GM20000 (cell line): ENCODE measurements around the gene TMEM154.

Experiments
- DNase-seq: peaks from one replicate; pipeline ENCODE4 v3.0.0; 2012; ENCODE audit warnings: low spot score
- TF ChIP-seq, protein P1 (sequence below): IDR thresholded peaks from 2 replicates; pipeline ENCODE4 v1.5.1; 2012; ENCODE audit warnings: mild to moderate bottlenecking, control low read depth; ENCODE audit errors: extremely low read depth, missing control alignments

Gene TMEM154

DNA sequence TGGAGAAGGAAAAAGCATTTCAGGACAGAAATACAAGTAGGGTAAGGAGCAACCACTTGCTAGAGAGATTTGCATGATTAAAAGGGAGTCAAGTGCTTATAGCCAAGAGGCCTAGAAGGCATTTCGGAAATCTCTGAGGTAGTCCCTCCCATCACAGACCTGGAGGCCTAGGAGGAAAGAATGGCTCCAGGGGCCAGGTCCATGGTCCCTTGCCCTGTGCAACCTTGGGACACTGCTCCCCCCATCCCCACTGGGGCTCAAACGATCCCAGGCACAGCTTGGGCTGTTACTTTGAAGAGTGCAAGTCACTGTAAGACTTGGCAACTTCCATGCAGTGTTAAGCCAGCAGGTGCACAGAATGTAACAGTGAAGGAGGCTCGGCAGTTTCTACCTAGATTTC is 92.7 kb downstream of the TMEM154 start:
- no peak for DNase-seq
- TF ChIP-seq, protein P1, sequence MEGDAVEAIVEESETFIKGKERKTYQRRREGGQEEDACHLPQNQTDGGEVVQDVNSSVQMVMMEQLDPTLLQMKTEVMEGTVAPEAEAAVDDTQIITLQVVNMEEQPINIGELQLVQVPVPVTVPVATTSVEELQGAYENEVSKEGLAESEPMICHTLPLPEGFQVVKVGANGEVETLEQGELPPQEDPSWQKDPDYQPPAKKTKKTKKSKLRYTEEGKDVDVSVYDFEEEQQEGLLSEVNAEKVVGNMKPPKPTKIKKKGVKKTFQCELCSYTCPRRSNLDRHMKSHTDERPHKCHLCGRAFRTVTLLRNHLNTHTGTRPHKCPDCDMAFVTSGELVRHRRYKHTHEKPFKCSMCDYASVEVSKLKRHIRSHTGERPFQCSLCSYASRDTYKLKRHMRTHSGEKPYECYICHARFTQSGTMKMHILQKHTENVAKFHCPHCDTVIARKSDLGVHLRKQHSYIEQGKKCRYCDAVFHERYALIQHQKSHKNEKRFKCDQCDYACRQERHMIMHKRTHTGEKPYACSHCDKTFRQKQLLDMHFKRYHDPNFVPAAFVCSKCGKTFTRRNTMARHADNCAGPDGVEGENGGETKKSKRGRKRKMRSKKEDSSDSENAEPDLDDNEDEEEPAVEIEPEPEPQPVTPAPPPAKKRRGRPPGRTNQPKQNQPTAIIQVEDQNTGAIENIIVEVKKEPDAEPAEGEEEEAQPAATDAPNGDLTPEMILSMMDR = no peak

DNA sequence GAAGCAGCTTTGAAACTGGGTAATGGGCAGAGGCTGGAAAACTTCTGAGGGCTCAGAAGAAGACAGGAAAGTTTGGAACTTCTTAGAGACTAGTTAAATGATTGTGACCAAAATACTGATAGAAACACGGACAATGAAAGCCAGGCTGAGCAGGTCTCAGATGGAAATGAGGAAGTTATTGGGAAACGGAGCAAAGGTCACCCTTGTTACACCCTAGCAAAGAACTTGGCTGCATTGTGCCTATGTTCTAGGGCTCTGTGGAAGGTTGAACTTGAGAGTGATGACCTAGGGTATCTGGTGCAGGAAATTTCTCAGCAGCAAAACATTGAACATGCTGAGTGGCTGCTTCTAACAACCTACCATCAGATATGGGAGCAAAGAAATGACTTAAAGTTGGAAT is 93.1 kb downstream of the TMEM154 start:
- TF ChIP-seq, protein P1 = no peak
- DNase-seq = no peak

DNA sequence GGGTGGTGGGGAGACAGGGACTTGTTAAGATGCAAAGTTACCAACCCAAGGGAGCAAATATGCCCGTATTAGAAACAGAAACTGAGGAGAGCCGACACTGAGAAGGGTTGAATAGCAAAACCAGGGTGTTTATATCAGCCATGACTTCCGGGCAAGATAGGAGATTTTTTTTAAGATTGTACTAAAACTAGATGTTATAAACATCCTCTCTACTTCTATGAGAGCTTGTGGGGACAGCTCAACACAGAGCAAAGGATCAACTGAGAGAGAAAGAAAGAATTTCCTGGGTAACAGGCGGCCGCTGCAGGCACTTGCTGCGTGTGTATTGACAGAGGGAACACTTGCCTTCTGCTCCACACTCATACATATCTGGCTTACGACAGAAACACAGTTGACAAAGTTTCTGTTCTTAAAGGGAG is 94.8 kb downstream of the TMEM154 start:
- DNase-seq = peak; percentile 38
- TF ChIP-seq, protein P1 = no peak

DNA sequence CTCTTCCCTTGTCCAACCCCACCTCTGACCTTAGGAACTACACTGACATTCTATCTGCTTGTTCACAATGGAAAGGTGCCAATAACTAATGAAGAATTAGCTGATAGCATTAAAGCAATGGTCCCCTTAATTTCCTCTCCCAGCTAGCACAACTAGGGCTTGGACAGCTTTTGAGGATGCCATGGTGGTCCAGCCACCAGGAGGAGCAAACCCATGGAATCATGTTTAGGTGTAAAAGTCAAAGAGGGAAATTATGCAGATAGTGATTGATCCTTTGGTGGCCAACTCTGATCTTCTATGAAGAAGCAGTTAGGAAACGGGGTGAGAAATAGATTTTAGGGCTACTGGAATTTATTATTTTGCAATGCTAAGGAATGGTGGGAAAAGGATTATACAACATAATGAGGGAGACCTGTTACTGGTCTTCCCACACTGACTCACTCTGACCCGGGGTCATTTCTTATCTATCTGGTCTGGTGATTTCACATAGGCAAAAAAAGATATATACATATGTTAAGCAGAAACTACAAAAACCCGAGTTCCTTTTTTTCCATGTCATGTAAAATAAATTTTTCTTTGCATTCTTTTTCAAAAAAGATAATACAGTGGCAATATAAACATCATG is 98.1 kb downstream of the TMEM154 start:
- no peak for DNase-seq
- TF ChIP-seq, protein P1 = no peak

DNA sequence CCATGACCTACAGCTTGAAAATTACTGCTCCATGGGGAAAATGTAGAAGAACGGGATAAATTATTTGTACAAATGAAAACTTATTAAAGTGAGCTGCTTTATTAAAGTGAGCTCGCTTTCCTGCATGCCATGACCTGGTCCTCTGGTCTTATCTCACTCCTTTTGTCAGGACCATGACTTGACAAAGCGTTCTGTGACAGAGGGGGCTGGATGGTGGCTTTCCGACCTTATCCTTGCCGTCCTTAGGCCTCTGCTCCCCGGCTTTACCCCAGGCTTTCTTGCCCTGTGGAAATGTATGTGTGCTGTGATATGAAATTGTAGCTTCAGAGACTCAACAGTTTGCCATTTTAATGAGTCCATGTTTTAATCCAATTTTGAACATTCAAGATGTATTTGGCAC is 99.9 kb downstream of the TMEM154 start:
- DNase-seq = no peak
- TF ChIP-seq, protein P1 = no peak

DNA sequence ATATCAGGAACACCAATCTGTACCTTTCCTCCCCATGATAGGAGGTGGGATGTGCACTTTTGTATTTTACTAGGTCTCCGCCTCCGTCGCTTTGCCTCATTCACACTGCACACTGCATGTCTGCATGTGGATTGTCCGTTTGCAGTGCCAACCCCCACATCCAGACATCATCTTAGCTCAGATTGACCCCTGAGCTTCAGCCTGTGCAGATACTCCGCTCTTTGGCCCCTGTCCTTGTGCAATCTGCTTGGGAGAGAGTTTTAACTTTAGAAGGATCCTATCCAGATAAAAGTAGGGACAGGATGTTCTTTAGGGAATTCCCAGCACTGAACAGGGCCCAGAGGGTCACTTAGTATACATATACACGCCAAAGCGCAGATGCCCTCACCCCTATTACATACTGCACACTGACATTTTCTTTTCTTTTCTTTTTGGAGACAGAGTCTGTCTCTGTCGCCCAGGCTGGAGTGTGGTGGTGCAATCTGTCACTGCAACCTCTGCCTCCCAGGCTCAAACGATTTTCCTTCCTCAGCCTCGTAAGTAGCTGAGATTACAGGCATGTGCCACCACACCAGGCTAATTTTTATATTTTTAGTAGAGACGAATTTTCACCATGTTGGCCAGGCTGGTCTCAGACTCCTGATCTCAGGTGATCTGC is 100.6 kb downstream of the TMEM154 start:
- TF ChIP-seq, protein P1 = no peak
- no peak for DNase-seq

DNA sequence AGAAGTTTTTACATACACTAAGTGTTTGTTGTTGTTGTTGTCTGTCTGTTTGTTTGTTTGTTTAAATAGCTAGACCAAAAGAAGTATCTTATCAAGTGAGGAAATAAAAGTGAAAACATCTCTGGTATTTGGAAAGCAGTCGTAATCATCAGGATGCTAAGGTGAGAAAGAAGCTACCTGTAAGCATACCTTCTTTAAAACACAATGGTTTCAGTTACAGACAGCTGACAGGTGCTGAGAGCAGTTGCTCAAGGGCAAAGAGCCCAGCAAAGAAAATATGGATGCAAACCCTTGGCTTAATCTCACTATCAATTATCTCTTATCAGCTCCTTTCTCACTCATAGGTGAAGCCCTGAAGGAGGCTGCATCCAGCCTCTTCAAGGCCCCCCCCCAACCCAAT is 101.1 kb downstream of the TMEM154 start:
- TF ChIP-seq, protein P1 = no peak
- no peak for DNase-seq
